Ecto neural progenitor cell (in vitro differentiated cells): ENCODE data around the gene PRSS57.
"Not testable (repeated sequence)": the region's sequence is repeated elsewhere in the genome, so short reads cannot be mapped to it uniquely, and the experiment has no call there.

Experiments used
- DNase-seq: peaks from one replicate; pipeline ENCODE4 v3.0.0-alpha.2; 2018; ENCODE audit warnings: low spot score

The PRSS57 gene

GRCh38 chr19:695352-695949, at the start of gene PRSS57:
TSS of gene PRSS57 (minus strand) at chr19:695452. CDS start at chr19:695430, 22 bp downstream.
- no peak for DNase-seq

GRCh38 chr19:743168-743687, 48.0 kb upstream of the PRSS57 start:
- DNase-seq = no peak

GRCh38 chr19:742540-743075, 47.4 kb upstream of the PRSS57 start:
- DNase-seq = no peak

DNA sequence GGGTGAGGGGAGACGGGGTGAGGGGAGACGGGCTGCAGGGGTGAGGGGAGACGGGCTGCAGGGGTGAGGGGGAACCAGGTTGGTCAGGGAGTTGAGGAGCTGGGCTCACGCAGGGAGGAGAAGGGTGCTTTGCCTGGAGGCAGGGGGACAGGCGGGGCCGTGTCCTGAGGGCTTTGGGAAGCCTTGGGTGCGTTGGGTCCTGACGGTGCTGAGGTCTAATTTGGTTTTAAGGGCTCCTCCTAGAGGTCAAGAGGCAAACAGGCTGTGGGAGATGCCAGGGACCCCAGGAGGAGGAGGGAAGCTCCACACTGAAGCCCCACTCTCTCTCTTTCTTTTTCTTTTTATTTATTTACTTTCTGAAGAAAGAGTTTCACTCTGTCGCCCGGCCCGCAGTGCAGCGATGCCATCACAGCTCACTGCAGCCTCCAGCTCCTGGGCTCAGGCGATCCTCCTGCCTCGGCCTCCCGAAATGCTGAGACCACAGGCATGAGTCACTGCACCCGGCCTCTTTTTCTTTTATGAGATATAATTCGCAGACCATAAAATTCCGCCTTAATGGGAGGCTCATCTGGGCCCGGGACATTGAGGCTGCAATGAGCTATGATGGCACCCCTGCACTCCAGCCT, 46.4 kb upstream of the PRSS57 start:
- DNase-seq = no peak

DNA sequence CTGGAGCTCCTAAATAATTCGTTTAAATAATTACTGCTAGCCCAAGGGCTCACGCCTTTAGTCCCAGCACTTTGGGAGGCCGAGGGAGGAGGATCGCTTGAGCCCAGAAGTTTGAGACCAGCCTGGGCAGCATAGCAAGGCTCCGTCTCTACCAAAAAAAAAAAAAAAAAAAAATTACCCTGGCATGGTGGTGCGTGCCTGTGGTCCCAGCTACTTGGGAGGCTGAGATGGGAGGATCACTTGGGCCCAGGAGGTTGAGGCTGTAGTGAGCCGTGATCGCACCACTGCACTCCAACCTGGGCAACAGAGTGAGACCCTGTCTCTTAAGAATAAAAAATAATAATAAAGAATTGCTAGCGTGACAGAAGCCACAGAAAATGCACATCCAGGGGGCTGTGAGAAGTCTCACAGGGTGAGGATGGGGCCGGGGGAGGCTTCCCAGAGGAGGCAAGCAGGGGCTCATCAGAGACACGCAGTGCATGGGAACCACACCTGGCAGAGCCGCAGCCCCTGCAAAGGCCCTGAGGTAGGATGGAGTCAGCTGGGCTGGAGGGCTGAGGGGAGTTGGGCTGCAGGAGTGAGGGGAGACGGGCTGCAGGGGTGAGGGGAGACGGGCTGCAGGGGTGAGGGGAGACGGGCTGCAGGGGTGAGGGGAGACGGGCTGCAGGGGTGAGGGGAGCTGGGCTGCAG, 45.7 kb upstream of the PRSS57 start:
- DNase-seq = not testable (repeated sequence)

GRCh38 chr19:739998-740715, 44.9 kb upstream of the PRSS57 start:
- no peak for DNase-seq

DNA sequence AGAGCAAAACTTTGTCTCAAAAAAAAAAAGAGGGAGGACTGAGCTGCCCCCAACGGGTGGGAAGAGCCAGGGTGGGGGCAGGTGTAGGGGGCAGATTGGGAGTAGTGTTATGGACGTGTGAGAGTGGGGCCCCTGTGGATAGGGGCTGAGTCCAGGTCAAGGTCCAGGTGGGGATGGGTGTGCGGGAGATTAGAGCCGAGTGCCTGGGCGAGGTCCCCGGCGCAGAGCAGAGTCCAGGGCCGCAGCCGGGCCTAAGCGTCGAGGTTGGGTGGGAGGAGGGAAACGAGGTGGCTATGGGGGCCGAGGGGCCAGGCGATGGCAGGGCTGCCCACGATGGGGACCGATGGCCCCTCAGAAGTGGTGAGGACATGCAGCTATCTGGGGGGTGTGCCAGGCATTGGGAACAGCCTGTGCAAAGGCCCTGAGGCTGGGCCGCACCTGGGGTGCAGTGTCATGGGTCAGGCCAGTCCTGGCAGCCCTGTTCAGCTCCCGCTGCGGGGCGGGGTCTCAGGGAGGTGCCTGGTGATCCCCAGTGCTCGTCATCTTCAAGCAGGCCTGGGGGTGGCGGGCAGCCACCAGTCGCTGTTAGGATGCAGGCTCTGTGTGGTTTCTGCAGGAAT, 43.4 kb upstream of the PRSS57 start:
- no peak for DNase-seq

DNA sequence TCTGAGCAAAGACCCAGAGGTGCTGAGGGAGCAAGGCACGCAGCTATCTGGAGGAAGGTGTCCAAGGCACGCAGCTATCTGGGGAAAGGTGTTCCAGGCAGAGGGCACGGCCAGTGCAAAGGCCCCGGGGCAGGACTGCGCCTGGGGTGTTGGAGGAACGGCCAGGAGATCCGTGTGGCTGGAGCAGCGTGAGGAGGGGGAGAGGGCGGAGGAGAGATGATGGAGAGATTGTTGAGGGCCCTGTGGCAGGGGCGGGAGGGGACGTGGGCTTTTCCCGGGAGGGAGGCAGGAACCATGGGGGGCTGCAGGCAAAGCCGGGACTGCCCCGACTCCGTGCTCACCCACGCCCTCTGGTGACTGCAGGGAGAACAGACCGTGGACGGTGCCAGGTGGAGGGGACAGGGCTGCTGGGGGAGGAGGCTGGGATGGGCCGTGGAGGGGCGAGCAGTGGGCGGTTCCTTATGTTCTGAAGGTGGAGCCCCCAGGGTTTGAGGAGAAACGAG, 42.4 kb upstream of the PRSS57 start:
- DNase-seq = peak; percentile 80

DNA sequence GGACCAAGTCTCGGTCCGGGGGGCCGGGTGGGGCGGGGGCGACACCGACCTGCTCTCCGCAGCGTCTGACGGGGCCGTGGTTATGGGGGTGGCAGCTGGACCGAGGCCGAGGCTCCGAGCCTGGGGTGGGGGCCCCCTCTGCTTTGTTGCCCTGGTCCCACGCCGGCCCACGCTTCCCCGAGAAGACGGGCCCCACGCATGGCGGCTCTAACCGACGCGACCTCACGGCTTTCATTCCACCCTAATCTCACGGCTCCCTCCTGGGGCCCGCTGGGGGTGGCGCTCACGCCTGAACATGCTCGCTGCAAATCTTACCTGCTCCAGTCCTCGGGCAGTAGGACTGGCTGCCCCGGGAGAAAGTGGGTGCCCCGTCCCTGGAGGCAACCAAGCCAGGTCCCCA, 40.9 kb upstream of the PRSS57 start:
- no peak for DNase-seq

GRCh38 chr19:734716-735115, 39.5 kb upstream of the PRSS57 start:
- no peak for DNase-seq

GRCh38 chr19:732148-733069, 37.2 kb upstream of the PRSS57 start:
- DNase-seq = no peak

DNA sequence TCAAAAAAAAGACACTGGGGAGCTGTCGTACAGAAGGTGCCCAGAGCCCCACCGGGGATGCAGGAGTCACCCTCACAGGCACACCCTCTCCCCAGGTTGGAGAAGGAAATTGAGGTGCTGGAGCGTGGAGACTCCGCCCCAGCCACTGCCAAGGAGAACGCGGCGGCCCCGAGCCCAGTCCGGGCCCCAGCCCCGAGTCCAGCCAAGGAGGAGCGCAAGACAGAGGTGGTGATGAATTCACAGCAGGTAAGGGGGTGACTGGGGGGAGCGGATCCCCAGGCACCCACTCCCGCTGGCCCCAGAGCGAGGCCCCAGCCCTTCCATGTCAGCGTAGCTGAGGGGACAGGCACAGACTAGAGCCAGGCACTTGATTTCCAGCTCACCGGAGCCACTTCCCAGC, 35.7 kb upstream of the PRSS57 start:
- no peak for DNase-seq

DNA sequence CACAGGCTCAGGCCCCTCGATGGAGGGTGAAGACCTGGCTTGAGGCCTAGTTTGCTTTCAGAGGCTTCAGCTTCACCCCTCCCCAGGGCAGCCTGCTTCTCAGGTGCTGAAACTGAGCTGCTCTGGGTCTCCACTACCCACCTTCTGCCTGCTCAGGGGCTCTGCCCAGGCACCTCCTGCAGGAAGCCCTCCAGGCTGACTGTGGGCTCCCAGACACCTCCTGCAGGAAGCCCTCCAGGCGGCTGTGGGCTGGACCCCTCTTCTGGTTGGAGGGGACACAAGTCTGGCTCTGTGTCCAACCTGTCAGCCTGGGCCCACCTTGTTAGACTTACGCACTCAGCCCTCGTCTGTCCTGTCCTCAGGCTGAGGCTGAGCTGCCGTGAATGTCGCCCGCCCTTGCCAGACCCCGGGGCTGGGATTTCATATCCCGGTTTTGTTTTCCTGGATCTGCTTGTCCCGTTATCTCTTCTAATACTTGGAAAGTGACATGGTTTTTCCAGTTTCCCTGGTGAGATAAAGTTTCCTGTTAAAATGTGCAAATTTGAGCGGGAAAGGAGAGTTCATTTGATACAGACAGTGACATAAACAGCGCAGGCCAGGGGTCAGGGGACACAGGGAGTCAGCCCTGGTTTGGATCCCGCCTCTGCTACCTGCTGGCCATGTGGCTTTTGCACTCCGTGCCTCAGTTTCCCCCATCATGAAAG, 34.9 kb upstream of the PRSS57 start:
- DNase-seq = no peak

DNA sequence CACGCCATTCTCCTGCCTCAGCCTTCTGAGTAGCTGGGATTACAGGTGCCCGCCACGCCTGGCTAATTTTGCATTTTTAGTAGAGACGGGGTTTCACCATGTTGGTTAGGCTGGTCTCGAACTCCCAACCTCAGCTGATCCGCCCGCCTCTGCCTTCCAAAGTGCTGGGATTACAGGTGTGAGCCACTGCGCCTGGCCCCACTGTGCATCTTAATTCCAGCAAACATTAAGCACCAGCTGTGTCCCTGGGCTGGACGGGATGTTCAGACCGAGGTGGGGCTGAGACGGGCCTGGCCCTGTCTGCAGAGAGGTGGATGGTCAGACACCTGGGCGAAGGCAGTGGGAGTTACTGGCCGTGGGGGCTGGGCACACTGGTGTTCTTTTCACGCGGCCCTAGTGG, 34.3 kb upstream of the PRSS57 start:
- DNase-seq = not testable (repeated sequence)

GRCh38 chr19:728011-728410, 32.8 kb upstream of the PRSS57 start:
- DNase-seq = no peak

DNA sequence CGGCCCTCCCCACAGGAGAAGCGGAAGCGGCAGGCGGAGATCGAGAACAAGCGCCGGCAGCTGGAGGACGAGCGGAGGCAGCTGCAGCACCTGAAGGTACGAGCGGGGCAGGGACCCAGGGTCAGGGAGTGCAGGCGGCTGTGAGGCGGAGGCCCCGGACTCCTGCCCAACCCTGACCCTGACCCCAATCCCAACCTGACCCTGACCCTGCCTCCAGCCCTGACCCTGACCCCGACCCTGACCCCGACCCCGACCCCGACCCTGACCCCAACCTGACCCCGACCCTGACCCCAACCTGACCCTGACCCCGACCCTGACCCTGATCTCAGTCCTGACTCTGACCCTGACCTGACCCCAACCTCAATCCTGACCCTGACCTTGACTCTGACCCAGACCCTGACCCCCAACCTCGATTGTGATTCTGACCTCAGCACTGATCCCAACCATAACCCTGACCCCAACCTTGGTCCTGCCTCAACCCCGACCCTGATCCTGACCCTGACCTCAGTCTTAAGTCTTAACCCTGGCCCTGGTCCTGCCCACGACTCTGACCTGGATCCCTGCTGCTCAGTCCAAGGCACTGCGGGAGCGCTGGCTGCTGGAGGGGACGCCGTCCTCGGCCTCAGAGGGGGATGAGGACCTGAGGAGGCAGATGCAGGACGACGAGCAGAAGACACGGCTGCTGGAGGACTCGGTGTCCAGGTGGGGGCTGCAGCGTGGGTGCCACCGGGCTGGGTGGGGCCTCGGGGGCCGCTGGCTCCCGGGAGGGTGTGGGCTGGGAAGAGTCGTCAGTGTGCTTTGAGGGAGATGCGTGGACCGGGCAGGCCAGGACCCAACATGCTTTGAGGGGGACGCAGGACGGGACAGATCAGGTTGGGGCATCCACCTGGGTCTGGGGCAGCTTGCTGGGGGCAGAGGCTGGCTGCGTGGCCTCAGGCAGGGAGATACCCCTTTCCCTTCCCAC, 32.0 kb upstream of the PRSS57 start:
- no peak for DNase-seq

DNA sequence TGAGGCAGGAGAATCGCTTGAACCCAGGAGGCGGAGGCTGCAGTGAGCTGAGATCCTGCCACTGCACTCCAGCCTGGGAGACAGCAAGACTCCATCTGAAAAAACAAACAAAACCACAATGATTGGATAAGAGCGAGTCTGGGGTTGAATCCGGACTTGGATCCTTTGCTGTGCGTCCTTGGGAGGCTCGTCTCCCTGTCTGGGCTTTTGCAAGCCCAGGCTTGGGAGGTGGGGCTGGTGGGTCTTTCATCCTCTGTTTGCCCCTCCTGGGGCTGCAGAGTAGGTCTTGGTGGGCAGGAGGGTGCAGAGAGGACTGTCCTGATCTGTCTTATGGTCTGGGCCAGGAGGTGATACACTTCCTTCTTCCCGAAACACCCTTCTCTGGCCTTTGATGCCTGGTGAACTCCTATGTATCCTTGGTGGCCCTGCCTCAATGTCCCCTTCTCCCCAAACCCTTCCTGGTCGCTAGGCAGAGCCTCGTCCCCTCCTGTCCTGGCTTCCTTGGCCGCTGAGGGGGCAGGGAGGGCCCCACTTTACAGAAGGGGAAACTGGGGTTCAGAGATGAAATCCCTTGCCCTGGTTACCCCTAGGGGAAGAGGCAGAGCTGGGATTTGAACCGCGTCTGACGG, 30.3 kb upstream of the PRSS57 start:
- DNase-seq = no peak

DNA sequence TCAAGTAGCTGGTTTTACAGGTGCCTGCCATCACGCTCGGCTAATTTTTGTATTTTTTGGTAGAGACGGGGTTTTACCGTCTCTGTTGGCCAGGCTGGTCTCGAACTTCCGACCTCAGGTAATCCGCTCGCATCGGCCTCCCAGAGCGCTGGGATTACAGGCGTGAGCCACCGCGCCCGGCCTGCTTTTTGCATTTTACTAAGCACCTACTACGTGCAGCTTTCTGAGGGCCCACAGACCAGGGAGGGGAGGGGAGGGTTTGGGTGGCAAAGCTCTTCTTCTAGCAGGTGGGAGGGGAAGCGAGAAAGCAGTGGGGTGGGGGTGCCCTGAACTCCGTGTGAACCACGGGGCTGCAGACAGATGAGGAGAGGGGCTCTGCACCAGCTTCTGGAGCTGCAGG, 28.5 kb upstream of the PRSS57 start:
- DNase-seq = no peak
